ENCODE results near the gene MARF1. TPM values are rescaled to one million over a fixed set of nuclear protein-coding genes. Genes with fewer than 3 reads are reported as not detected.
A peak's percentile ranks its signal among the peaks of the same experiment; 100 is the strongest.
"Not testable (repeated sequence)": the region's sequence is repeated elsewhere in the genome, so short reads cannot be mapped to it uniquely, and the experiment has no call there.

Gene MARF1
- total RNA-seq, 1 donor from 2014 or later: 52.7 TPM

DNA sequence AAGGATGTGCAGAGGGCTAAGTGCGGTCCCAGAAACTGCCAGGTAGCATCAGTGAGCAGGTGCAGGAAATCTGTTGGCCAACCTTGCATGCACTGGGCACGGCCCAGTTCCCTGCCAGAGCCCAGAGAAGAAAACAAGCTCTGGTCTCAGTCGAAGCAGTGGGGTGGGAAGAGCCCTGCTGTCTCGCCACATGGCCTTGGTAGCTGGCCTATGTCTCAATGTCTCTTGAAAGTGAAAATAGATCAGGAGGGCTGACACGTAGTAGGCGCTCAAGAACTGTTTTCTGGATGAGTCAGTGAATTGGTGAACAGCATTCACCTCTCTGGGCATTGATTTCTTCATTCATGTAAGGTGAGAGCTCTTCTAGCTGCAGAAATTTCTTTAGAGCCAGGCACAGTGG, 90.4 kb downstream of the MARF1 start:
- Mint-ChIP-seq H3K36me3 (ENCODE audit: low read depth) (peaks cover 4% of the 10 kb centered on the region), H3K4me1 (peaks cover 10% of the 10 kb centered on the region)

DNA sequence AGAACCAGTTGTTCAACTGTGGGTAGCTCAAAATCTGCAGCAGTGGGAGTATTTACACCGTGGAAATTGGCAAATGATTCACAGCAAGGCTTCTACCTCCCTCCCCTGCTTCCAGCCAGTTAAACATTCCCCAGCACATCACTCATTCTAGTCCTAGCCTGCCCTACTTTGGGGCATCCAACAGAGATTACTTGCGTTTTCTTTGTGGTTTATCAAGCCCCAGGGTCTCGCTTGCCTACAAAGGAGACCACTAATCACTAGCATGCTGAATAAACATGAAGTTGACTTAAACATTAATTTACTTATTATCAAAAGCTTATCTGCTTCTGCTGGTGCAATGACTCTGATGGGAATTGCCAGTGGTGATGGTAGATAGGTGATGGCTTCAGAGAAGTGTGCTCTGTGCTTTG, 94.5 kb downstream of the MARF1 start:
- DNase-seq (ENCODE audit: low read depth, low spot score): no peak
- no peaks in the 10 kb centered on the region for H3K27me3 Mint-ChIP-seq (ENCODE audit: low read depth)
- H3K9me3 Mint-ChIP-seq: peaks cover 3% of the 10 kb centered on the region
- H3K4me1 Mint-ChIP-seq: peaks cover 10% of the 10 kb centered on the region
- peak overlapping the region; percentile 92 for H3K27ac Mint-ChIP-seq (ENCODE audit: unreplicated experiment)
- TF ChIP-seq, protein P1, sequence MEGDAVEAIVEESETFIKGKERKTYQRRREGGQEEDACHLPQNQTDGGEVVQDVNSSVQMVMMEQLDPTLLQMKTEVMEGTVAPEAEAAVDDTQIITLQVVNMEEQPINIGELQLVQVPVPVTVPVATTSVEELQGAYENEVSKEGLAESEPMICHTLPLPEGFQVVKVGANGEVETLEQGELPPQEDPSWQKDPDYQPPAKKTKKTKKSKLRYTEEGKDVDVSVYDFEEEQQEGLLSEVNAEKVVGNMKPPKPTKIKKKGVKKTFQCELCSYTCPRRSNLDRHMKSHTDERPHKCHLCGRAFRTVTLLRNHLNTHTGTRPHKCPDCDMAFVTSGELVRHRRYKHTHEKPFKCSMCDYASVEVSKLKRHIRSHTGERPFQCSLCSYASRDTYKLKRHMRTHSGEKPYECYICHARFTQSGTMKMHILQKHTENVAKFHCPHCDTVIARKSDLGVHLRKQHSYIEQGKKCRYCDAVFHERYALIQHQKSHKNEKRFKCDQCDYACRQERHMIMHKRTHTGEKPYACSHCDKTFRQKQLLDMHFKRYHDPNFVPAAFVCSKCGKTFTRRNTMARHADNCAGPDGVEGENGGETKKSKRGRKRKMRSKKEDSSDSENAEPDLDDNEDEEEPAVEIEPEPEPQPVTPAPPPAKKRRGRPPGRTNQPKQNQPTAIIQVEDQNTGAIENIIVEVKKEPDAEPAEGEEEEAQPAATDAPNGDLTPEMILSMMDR (conservative IDR thresholded peaks at IDR 0.05): no peak
- H3K36me3 Mint-ChIP-seq (ENCODE audit: low read depth): peaks cover 15% of the 10 kb centered on the region
- H3K4me3 Mint-ChIP-seq: no peak overlapping the region

More for the DNA sequence above, 90.4 kb downstream of the MARF1 start:
- Mint-ChIP-seq H3K9me3 (no peaks in the 10 kb centered on the region), H3K4me3 (no peak overlapping the region), H3K27ac (ENCODE audit: unreplicated experiment) (no peak overlapping the region), H3K27me3 (ENCODE audit: low read depth) (no peaks in the 10 kb centered on the region)
- DNase-seq (ENCODE audit: low read depth, low spot score): no peak
- TF ChIP-seq, protein P1 (conservative IDR thresholded peaks at IDR 0.05): no peak

DNA sequence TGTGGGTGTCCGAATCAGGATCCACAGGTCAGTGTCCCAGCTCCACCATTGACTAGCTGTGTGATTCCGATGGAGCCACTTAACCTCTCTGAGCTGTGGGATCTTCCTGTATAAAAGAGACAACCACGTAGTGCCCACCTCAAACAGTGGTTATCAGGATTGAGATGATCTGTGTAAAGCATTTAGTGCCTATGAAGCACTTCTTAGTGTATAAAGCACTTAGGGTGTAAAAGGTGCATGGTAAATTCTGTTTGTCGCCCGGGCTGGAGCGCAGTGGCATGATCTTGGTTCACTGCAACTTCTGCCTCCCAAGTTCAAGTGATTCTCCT, 95.2 kb downstream of the MARF1 start:
- no peaks in the 10 kb centered on the region for H3K27me3 Mint-ChIP-seq (ENCODE audit: low read depth)
- H3K4me1 Mint-ChIP-seq: peaks cover 10% of the 10 kb centered on the region
- peaks cover 19% of the 10 kb centered on the region for H3K36me3 Mint-ChIP-seq (ENCODE audit: low read depth)
- no peak overlapping the region for H3K27ac Mint-ChIP-seq (ENCODE audit: unreplicated experiment)
- no peak overlapping the region for H3K4me3 Mint-ChIP-seq
- no peak for DNase-seq (ENCODE audit: low read depth, low spot score)
- peaks cover 3% of the 10 kb centered on the region for H3K9me3 Mint-ChIP-seq
- TF ChIP-seq, protein P1 (conservative IDR thresholded peaks at IDR 0.05): no peak

DNA sequence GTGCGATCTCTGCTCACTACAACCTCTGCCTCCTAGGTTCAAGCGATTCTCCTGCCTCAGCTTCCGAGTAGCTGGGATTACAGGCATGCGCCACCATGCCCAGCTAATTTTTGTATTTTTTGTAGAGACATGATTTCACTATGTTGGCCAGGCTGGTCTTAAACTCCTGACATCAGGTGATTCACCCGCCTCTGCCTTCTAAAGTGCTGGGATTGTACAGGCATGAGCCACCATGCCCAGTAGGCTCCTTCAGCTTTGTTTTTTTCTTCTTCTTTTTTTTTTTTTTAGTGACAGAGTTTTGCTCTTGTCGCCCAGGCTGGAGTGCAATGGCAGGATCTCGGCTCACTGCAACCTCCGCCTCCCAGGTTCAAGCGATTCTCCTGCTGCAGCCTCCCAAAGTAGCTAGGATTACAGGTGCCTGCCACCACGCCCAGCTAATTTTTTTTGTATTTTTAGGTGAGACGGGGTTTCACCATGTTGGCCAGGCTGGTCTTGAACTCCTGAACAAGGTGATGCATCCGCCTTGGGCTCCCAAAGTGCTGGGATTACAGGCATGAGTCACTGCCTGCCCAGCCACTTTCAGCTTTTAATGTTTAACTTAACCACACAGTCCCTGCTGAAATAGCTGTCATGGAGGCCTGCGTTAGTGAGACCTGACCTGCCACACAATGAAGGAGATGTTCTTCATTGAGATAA, 95.7 kb downstream of the MARF1 start:
- Mint-ChIP-seq H3K4me1 (peaks cover 12% of the 10 kb centered on the region), H3K36me3 (ENCODE audit: low read depth) (peaks cover 21% of the 10 kb centered on the region)
- not testable (repeated sequence) for H3K9me3 Mint-ChIP-seq; H3K27me3 Mint-ChIP-seq (ENCODE audit: low read depth); H3K4me3 Mint-ChIP-seq; H3K27ac Mint-ChIP-seq (ENCODE audit: unreplicated experiment); DNase-seq (ENCODE audit: low read depth, low spot score)

DNA sequence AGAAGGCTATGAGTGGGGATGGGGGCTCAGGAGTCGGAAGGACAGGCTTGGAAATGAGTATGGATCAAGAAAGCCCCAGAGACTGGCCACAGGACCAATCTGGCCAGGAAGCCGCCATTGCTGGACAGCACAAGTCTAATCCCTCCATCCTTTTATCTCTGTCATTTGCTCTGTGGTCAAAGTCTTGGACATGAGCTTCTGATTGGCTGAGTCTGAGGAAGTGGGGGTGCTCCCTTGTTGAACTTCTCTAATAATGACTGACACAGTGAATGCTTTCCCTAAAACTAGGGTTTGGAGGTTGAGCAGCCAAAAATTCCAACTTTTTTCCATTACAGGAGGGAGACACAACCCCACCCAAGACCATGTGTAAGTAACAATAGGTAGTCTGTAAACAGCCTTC, 97.4 kb downstream of the MARF1 start:
- DNase-seq (ENCODE audit: low read depth, low spot score): no peak
- Mint-ChIP-seq H3K36me3 (ENCODE audit: low read depth) (peaks cover 22% of the 10 kb centered on the region), H3K4me1 (peaks cover 11% of the 10 kb centered on the region), H3K4me3 (no peak overlapping the region), H3K9me3 (peaks cover 6% of the 10 kb centered on the region), H3K27me3 (ENCODE audit: low read depth) (no peaks in the 10 kb centered on the region), H3K27ac (ENCODE audit: unreplicated experiment) (no peak overlapping the region)
- TF ChIP-seq, protein P1 (conservative IDR thresholded peaks at IDR 0.05): no peak

DNA sequence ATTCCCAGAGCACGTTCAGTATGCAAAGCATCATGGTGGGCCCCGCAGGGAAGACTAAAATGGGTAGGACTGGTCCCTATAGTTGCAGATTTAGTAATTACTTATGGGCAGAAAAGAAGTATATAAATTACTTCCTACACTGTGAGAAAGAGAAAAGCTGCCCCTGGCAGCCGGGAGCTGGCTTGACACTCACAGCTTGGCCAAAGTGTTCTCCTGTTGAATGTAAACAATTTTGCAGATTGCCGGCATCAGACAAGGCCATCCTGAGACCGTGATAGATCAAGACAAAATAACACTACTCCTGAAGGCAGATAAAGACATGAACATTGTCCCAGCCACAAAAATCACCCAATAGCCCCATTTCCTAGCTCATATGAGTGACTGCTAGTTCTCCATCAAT, 98.5 kb downstream of the MARF1 start:
- Mint-ChIP-seq H3K36me3 (ENCODE audit: low read depth) (peaks cover 22% of the 10 kb centered on the region), H3K9me3 (peaks cover 6% of the 10 kb centered on the region), H3K4me3 (no peak overlapping the region)

More for the DNA sequence above, 98.5 kb downstream of the MARF1 start:
- Mint-ChIP-seq H3K27ac (ENCODE audit: unreplicated experiment) (no peak overlapping the region), H3K4me1 (peaks cover 12% of the 10 kb centered on the region), H3K27me3 (ENCODE audit: low read depth) (no peaks in the 10 kb centered on the region)
- no peak for DNase-seq (ENCODE audit: low read depth, low spot score)
- TF ChIP-seq, protein P1 (conservative IDR thresholded peaks at IDR 0.05): no peak

Other genes with a start within 250 kb of the MARF1 start
- 4.9 and 5.9 TPM in 2 replicates for gene MPV17L, start 247.4 kb downstream of the MARF1 start, total RNA-seq
- 43.6 and 45.1 TPM in 2 replicates for gene BMERB1, start 208.6 kb downstream of the MARF1 start, total RNA-seq
- 72.2 and 74.0 TPM in 2 replicates for gene NDE1, start 7.1 kb upstream of the MARF1 start, total RNA-seq
- 0.05 and 0.09 TPM in 2 replicates for gene MYH11, start 213.9 kb upstream of the MARF1 start, total RNA-seq
- gene CEP20, start 245.4 kb upstream of the MARF1 start, total RNA-seq: 30.6 and 33.0 TPM in 2 replicates